Endodermal cell (in vitro differentiated cells): ENCODE results near the gene TMUB1. TPM values are rescaled to one million over a fixed set of nuclear protein-coding genes. Genes with fewer than 3 reads are reported as not detected.

Experiments
- DNase-seq: peaks from one replicate; pipeline ENCODE4 v3.0.0-alpha.2; 2017
- H3K27ac ChIP-seq: 2 replicates; pipeline ENCODE4 v1.5.1; 2013; ENCODE audit warnings: mild to moderate bottlenecking, low read depth, low read length, moderate library complexity
- H3K27me3 ChIP-seq: 2 replicates; pipeline ENCODE4 v1.6.1; 2013; ENCODE audit warnings: mild to moderate bottlenecking, low read length, moderate library complexity; ENCODE audit not compliant: insufficient read depth, control insufficient read depth, poor library complexity, severe bottlenecking
- H3K36me3 ChIP-seq: 2 replicates; pipeline ENCODE4 v1.7.0; 2013; ENCODE audit warnings: mild to moderate bottlenecking, low read length, moderate library complexity; ENCODE audit not compliant: control insufficient read depth, insufficient read depth
- H3K4me1 ChIP-seq: one replicate; pipeline ENCODE4 v1.7.0; 2013; ENCODE audit warnings: low read length; ENCODE audit not compliant: control insufficient read depth, insufficient read depth
- H3K4me3 ChIP-seq: 2 replicates; pipeline ENCODE4 v1.5.1; 2013; ENCODE audit warnings: mild to moderate bottlenecking, low read length, moderate library complexity
- H3K9ac ChIP-seq: 2 replicates; pipeline ENCODE4 v1.6.1; 2013; ENCODE audit warnings: mild to moderate bottlenecking, low read length, moderate library complexity; ENCODE audit not compliant: poor library complexity, severe bottlenecking; ENCODE audit errors: extremely low read depth
- H3K9me3 ChIP-seq: 2 replicates; pipeline ENCODE4 v1.6.1; 2013; ENCODE audit warnings: mild to moderate bottlenecking, low read length, moderate library complexity; ENCODE audit not compliant: control insufficient read depth
- H3K27ac Mint-ChIP-seq: 2 replicates; pipeline ENCODE4 v1.8.0; 2020; ENCODE audit warnings: mixed read lengths
- H3K27me3 Mint-ChIP-seq: 2 replicates; pipeline ENCODE4 v1.8.0; 2021; ENCODE audit warnings: mild to moderate bottlenecking, mixed read lengths; ENCODE audit not compliant: insufficient read depth
- H3K36me3 Mint-ChIP-seq: 2 replicates; pipeline ENCODE4 v1.8.0; 2020; ENCODE audit warnings: low read depth, mixed read lengths
- H3K4me1 Mint-ChIP-seq: 2 replicates; pipeline ENCODE4 v1.8.0; 2020; ENCODE audit warnings: mixed read lengths
- H3K4me3 Mint-ChIP-seq: 2 replicates; pipeline ENCODE4 v1.8.0; 2020; ENCODE audit warnings: mild to moderate bottlenecking, moderate library complexity, mixed read lengths
- H3K9me3 Mint-ChIP-seq: 2 replicates; pipeline ENCODE4 v1.8.0; 2020; ENCODE audit warnings: mild to moderate bottlenecking, mixed read lengths
- WGBS, 2 experiments: methylation state at CpG; one replicate each; pipeline versions ENCODE4 v1.1.5 to v1.1.7; 2013; ENCODE audit warnings: missing lambda C conversion rate in 2 of 2, mixed read lengths in 1 of 2; ENCODE audit not compliant: insufficient coverage in 1 of 2, insufficient read length in 1 of 2; 5-methylcytosine and 5-hydroxymethylcytosine counted together
- total RNA-seq, 2 donors: library from RNA; stranded (reverse); fragmentation: NEBNext Ultra II Directional in 1 of 2; extraction: Animal tissue kit (Norgen Biotek cat#: 25700) in 1 of 2; gene quantifications; 2 replicates in 1 of 2; 3 replicates in 1 of 2; pipeline ENCODE4 v1.2.1, GENCODE V29; 2021
- TF ChIP-seq, protein P1 (sequence below): fragments of 200-600 bp; sonication (generic); conservative IDR thresholded peaks from 2 replicates; pipeline ENCODE4 v1.5.0; 2021; ENCODE audit warnings: antibody characterized with exemption, mild to moderate bottlenecking

Gene TMUB1
- total RNA-seq, 2 donors from 2014 or later: 48.1 to 52.6 TPM

DNA sequence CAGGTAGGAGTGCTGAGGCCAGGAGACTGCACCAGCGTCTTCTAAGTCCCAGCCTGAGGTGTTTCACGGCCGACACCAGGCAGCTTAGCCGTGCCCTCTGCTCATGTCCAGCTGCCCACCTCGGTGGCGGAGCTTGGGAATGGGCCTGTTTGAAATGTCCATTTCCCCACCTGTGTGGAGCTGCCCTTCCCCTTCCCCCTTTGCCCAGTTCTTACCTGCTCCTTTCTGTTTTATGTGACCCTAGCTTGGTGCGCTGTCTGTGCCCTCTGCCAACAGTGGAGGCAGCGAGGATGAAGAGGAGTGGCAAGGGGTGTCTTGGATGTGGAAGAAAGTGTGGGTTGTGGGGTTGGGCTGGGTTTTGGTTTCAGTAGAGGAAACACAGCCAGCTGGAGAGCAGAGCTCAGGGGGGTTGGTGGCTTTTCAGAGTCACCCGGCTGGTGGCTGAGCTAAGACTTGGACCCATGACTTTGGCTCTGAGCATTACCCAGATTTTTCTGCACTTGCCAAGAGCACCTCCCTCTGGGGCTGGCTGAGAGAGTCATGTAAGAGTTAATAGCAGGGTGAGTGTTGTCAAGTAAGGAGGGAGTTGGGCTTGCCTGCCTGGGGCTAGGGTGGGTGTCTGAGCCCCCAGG, 46.8 kb upstream of the TMUB1 start:
- peaks cover 47% of the 10 kb centered on the region for H3K36me3 Mint-ChIP-seq
- no peak overlapping the region for H3K9ac ChIP-seq
- no peaks in the 10 kb centered on the region for H3K27me3 ChIP-seq
- H3K27me3 Mint-ChIP-seq: peaks cover under 1% of the 10 kb centered on the region
- H3K27ac Mint-ChIP-seq: no peak overlapping the region
- H3K27ac ChIP-seq: no peak overlapping the region
- H3K9me3 ChIP-seq: no peaks in the 10 kb centered on the region
- no peak for DNase-seq
- H3K4me3 Mint-ChIP-seq: no peak overlapping the region
- no peak overlapping the region for H3K4me3 ChIP-seq
- WGBS, 2 experiments: 94 to 96% methylated on average over 7 to 9 of the region's 9 CpGs
- peaks cover 4% of the 10 kb centered on the region for H3K4me1 ChIP-seq
- peaks cover 45% of the 10 kb centered on the region for H3K36me3 ChIP-seq
- H3K4me1 Mint-ChIP-seq: no peaks in the 10 kb centered on the region
- TF ChIP-seq, protein P1, sequence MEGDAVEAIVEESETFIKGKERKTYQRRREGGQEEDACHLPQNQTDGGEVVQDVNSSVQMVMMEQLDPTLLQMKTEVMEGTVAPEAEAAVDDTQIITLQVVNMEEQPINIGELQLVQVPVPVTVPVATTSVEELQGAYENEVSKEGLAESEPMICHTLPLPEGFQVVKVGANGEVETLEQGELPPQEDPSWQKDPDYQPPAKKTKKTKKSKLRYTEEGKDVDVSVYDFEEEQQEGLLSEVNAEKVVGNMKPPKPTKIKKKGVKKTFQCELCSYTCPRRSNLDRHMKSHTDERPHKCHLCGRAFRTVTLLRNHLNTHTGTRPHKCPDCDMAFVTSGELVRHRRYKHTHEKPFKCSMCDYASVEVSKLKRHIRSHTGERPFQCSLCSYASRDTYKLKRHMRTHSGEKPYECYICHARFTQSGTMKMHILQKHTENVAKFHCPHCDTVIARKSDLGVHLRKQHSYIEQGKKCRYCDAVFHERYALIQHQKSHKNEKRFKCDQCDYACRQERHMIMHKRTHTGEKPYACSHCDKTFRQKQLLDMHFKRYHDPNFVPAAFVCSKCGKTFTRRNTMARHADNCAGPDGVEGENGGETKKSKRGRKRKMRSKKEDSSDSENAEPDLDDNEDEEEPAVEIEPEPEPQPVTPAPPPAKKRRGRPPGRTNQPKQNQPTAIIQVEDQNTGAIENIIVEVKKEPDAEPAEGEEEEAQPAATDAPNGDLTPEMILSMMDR: no peak
- no peaks in the 10 kb centered on the region for H3K9me3 Mint-ChIP-seq

DNA sequence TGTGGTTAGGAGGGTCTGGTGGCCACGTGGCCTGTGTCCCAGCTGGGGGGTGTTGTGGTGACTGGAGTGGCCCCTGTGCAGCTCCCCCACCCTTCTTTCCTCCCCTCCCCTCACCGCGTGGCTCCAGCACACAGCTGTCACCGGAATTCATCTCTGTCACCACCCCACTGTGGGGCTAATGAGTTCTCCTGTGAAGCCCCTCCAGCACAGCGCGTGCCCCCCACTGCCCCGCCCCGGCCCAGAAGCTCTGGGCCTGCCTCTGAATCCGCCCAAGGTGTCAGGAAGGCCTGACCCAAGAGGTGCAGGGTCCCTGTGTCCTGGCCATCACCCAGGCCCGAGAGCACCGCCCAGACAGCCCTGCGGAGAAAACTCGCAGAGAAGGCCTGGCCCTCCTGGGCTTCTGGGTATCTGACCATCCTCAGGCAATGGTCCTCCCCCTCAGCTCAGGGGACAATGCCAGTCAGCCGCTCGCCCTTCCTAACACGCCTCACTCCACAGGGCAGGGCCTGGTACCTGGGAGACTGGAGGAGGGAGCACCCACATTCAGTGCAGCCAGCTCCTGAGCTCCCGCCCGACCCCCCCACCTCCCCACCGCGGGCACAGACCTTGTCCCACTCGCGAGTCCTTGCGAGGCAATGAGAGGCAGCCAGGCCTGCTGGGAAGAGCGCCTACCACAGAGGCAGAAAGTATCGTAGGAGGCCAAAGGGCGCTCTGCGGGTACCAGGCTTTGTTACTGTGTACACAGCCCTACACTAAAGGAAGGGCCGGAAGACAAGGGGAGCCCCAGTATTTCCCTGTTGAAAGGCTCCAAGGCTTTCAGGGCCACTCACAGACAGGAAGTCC, 46.0 kb upstream of the TMUB1 start:
- TF ChIP-seq, protein P1: no peak
- Histone ChIP-seq H3K27ac (no peak overlapping the region), H3K9me3 (no peaks in the 10 kb centered on the region), H3K4me3 (no peak overlapping the region), H3K9ac (no peak overlapping the region), H3K36me3 (peaks cover 39% of the 10 kb centered on the region), H3K4me1 (peaks cover 4% of the 10 kb centered on the region), H3K27me3 (no peaks in the 10 kb centered on the region)
- DNase-seq: no peak
- Mint-ChIP-seq H3K9me3 (no peaks in the 10 kb centered on the region), H3K36me3 (peaks cover 46% of the 10 kb centered on the region), H3K27me3 (peaks cover 2% of the 10 kb centered on the region), H3K4me3 (no peak overlapping the region), H3K27ac (no peak overlapping the region), H3K4me1 (no peaks in the 10 kb centered on the region)
- 92 to 93% methylated on average over 20 to 28 of the region's 28 CpGs for WGBS, 2 experiments

DNA sequence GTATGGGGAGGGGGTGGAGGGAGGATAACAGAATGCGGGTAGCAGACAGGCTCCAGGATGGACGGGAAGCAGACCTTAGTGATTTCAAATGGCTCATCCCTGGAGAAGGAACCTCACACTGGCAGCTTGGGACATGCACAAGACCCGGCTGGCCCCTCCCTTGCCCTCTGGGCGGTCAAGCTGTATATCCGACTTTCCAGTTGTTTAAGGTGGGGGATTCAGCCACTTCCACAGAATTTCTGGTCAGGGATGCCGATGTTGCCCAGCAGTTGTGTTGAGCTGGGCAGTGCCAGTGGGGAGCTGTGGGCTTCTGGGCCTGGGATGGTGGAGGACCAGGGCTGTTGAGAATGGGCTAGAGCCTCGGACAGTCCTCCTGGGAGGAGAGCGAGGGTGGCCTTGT, 45.4 kb upstream of the TMUB1 start:
- H3K4me3 ChIP-seq: no peak overlapping the region
- peaks cover under 1% of the 10 kb centered on the region for H3K4me1 Mint-ChIP-seq
- no peaks in the 10 kb centered on the region for H3K9me3 Mint-ChIP-seq
- no peak overlapping the region for H3K4me3 Mint-ChIP-seq
- peaks cover 4% of the 10 kb centered on the region for H3K4me1 ChIP-seq
- H3K27ac ChIP-seq: no peak overlapping the region
- H3K27me3 Mint-ChIP-seq: peaks cover 4% of the 10 kb centered on the region
- no peak for DNase-seq
- H3K36me3 ChIP-seq: peaks cover 38% of the 10 kb centered on the region
- WGBS, 2 experiments: 88 to 92% methylated on average over 4 to 8 of the region's 8 CpGs
- H3K27me3 ChIP-seq: no peaks in the 10 kb centered on the region
- no peaks in the 10 kb centered on the region for H3K9me3 ChIP-seq
- no peak overlapping the region for H3K27ac Mint-ChIP-seq
- H3K36me3 Mint-ChIP-seq: peaks cover 48% of the 10 kb centered on the region
- H3K9ac ChIP-seq: no peak overlapping the region
- TF ChIP-seq, protein P1: no peak
